ENCODE data around the gene RNFT2.

- TF ChIP-seq ZNF670 (tag by site-specific recombination; IDR thresholded peaks at IDR 0.05; ENCODE audit: low read depth) (no peak), CTCF (tag by site-specific recombination; IDR thresholded peaks at IDR 0.05) (no peak), PRDM10 (tag by site-specific recombination; IDR thresholded peaks at IDR 0.05) (no peak), HOXC10 (CRISPR knock-in tag; IDR thresholded peaks at IDR 0.05) (no peak), REST (tag by site-specific recombination; IDR thresholded peaks at IDR 0.05) (no peak), YY1 (tag by site-specific recombination; IDR thresholded peaks at IDR 0.05) (no peak), ZBTB8A (tag by site-specific recombination; IDR thresholded peaks at IDR 0.05) (no peak), PRDM6 (tag by site-specific recombination; IDR thresholded peaks at IDR 0.05) (no peak), HOXD13 (CRISPR knock-in tag; IDR thresholded peaks at IDR 0.05; ENCODE audit: borderline replicate concordance) (no peak)
Measured at GRCh38 chr12:116803013-116803736, 65.1 kb downstream of the RNFT2 start.
